ENCODE measurements around the gene C5orf47. TPM values are rescaled to one million over a fixed set of nuclear protein-coding genes. Genes with fewer than 3 reads are reported as not detected.

Gene C5orf47
- total RNA-seq, 1 donor from 2014 or later: not detected

GRCh38 chr5:173960986-173961385, 28.0 kb upstream of the C5orf47 start:
- TF ChIP-seq, protein P1, sequence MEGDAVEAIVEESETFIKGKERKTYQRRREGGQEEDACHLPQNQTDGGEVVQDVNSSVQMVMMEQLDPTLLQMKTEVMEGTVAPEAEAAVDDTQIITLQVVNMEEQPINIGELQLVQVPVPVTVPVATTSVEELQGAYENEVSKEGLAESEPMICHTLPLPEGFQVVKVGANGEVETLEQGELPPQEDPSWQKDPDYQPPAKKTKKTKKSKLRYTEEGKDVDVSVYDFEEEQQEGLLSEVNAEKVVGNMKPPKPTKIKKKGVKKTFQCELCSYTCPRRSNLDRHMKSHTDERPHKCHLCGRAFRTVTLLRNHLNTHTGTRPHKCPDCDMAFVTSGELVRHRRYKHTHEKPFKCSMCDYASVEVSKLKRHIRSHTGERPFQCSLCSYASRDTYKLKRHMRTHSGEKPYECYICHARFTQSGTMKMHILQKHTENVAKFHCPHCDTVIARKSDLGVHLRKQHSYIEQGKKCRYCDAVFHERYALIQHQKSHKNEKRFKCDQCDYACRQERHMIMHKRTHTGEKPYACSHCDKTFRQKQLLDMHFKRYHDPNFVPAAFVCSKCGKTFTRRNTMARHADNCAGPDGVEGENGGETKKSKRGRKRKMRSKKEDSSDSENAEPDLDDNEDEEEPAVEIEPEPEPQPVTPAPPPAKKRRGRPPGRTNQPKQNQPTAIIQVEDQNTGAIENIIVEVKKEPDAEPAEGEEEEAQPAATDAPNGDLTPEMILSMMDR (IDR thresholded peaks at IDR 0.05; ENCODE audit: insufficient read depth, low read depth, low read length): no peak
- no peak for TF ChIP-seq EZH2 (IDR thresholded peaks at IDR 0.05; ENCODE audit: insufficient read depth, low read length)
- Mint-ChIP-seq H3K27ac (ENCODE audit: unreplicated experiment) (no peak overlapping the region), H3K9me3 (ENCODE audit: unreplicated experiment) (no peaks in the 10 kb centered on the region)

DNA sequence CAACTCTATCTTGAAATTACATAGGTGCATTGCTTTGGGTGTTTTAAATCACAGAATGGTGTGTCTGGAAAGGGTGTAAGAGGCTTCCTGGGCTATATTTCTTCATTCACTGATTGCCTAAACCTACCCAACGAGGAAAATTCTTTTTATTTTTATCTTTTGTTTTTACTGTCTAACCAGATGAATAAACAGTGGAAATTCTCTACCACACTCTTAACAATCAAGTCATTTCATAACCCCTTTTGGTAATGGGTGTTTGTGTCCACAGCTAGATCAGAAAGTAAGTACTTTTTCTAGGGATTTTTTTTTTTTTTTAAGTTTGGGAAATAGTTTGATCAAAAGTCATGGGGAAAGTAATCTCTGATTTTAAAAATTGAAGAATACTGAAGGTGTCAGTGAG, 27.6 kb upstream of the C5orf47 start:
- Mint-ChIP-seq H3K4me3 (ENCODE audit: unreplicated experiment) (no peak overlapping the region), H3K9me3 (ENCODE audit: unreplicated experiment) (no peaks in the 10 kb centered on the region), H3K4me1 (ENCODE audit: low read depth, unreplicated experiment) (peaks cover 17% of the 10 kb centered on the region), H3K36me3 (ENCODE audit: low read depth, unreplicated experiment) (peaks cover 3% of the 10 kb centered on the region), H3K27me3 (ENCODE audit: low read depth, unreplicated experiment) (no peaks in the 10 kb centered on the region), H3K27ac (ENCODE audit: unreplicated experiment) (no peak overlapping the region)
- Histone ChIP-seq H3K9ac (ENCODE audit: low read length) (no peak overlapping the region), H2AFZ (ENCODE audit: low read depth, low read length) (no peak overlapping the region), H4K20me1 (ENCODE audit: insufficient read depth, low read length) (no peaks in the 10 kb centered on the region), H3K36me3 (ENCODE audit: insufficient read depth, low read length) (peaks cover 6% of the 10 kb centered on the region), H3K27ac (ENCODE audit: low read depth, low read length) (no peak overlapping the region), H3K27me3 (ENCODE audit: insufficient read depth, low read length) (no peaks in the 10 kb centered on the region), H3K4me1 (ENCODE audit: insufficient read depth, low read length) (peaks cover 14% of the 10 kb centered on the region), H3K4me2 (ENCODE audit: low read length) (no peak overlapping the region), H3K4me3 (ENCODE audit: insufficient read depth, low read depth, low read length) (no peak overlapping the region), H3K9me3 (ENCODE audit: insufficient read depth, low read depth, low read length) (no peaks in the 10 kb centered on the region), H3K79me2 (ENCODE audit: insufficient read depth, low read length) (no peaks in the 10 kb centered on the region)
- TF ChIP-seq, protein P1 (IDR thresholded peaks at IDR 0.05; ENCODE audit: insufficient read depth, low read depth, low read length): no peak
- no peak for TF ChIP-seq EZH2 (IDR thresholded peaks at IDR 0.05; ENCODE audit: insufficient read depth, low read length)
- no peak for DNase-seq (ENCODE audit: low read depth)
- FAIRE-seq: no peak

More at GRCh38 chr5:173960986-173961385, 28.0 kb upstream of the C5orf47 start:
- FAIRE-seq: no peak
- H2AFZ ChIP-seq (ENCODE audit: low read depth, low read length): no peak overlapping the region
- H3K27me3 ChIP-seq (ENCODE audit: insufficient read depth, low read length): no peaks in the 10 kb centered on the region
- DNase-seq (ENCODE audit: low read depth): no peak
- Mint-ChIP-seq H3K4me1 (ENCODE audit: low read depth, unreplicated experiment) (peaks cover 17% of the 10 kb centered on the region), H3K36me3 (ENCODE audit: low read depth, unreplicated experiment) (peaks cover 4% of the 10 kb centered on the region), H3K27me3 (ENCODE audit: low read depth, unreplicated experiment) (no peaks in the 10 kb centered on the region), H3K4me3 (ENCODE audit: unreplicated experiment) (no peak overlapping the region)
- no peak overlapping the region for H3K4me2 ChIP-seq (ENCODE audit: low read length)
- H3K4me1 ChIP-seq (ENCODE audit: insufficient read depth, low read length): peaks cover 14% of the 10 kb centered on the region
- no peaks in the 10 kb centered on the region for H3K9me3 ChIP-seq (ENCODE audit: insufficient read depth, low read depth, low read length)
- no peaks in the 10 kb centered on the region for H3K79me2 ChIP-seq (ENCODE audit: insufficient read depth, low read length)
- H3K27ac ChIP-seq (ENCODE audit: low read depth, low read length): no peak overlapping the region
- no peak overlapping the region for H3K9ac ChIP-seq (ENCODE audit: low read length)
- peaks cover 9% of the 10 kb centered on the region for H3K36me3 ChIP-seq (ENCODE audit: insufficient read depth, low read length)
- H3K4me3 ChIP-seq (ENCODE audit: insufficient read depth, low read depth, low read length): no peak overlapping the region
- no peaks in the 10 kb centered on the region for H4K20me1 ChIP-seq (ENCODE audit: insufficient read depth, low read length)

GRCh38 chr5:173962436-173962972, 26.5 kb upstream of the C5orf47 start:
- no peak overlapping the region for H3K4me3 Mint-ChIP-seq (ENCODE audit: unreplicated experiment)
- H3K27ac Mint-ChIP-seq (ENCODE audit: unreplicated experiment): peak overlapping the region; percentile 56

More at GRCh38 chr5:173962436-173962972, 26.5 kb upstream of the C5orf47 start:
- Histone ChIP-seq H4K20me1 (ENCODE audit: insufficient read depth, low read length) (no peaks in the 10 kb centered on the region), H3K27ac (ENCODE audit: low read depth, low read length) (peak overlapping the region; percentile 85), H3K27me3 (ENCODE audit: insufficient read depth, low read length) (no peaks in the 10 kb centered on the region), H3K36me3 (ENCODE audit: insufficient read depth, low read length) (peaks cover 6% of the 10 kb centered on the region), H2AFZ (ENCODE audit: low read depth, low read length) (no peak overlapping the region), H3K9me3 (ENCODE audit: insufficient read depth, low read depth, low read length) (no peaks in the 10 kb centered on the region), H3K79me2 (ENCODE audit: insufficient read depth, low read length) (no peaks in the 10 kb centered on the region), H3K4me2 (ENCODE audit: low read length) (peak overlapping the region; percentile 90), H3K9ac (ENCODE audit: low read length) (peak overlapping the region; percentile 81), H3K4me1 (ENCODE audit: insufficient read depth, low read length) (peaks cover 14% of the 10 kb centered on the region), H3K4me3 (ENCODE audit: insufficient read depth, low read depth, low read length) (peak overlapping the region; percentile 11)
- no peak for TF ChIP-seq EZH2 (IDR thresholded peaks at IDR 0.05; ENCODE audit: insufficient read depth, low read length)
- TF ChIP-seq, protein P1 (IDR thresholded peaks at IDR 0.05; ENCODE audit: insufficient read depth, low read depth, low read length): no peak
- Mint-ChIP-seq H3K9me3 (ENCODE audit: unreplicated experiment) (no peaks in the 10 kb centered on the region), H3K27me3 (ENCODE audit: low read depth, unreplicated experiment) (no peaks in the 10 kb centered on the region), H3K4me1 (ENCODE audit: low read depth, unreplicated experiment) (peaks cover 18% of the 10 kb centered on the region), H3K36me3 (ENCODE audit: low read depth, unreplicated experiment) (peaks cover 3% of the 10 kb centered on the region)
- FAIRE-seq (peak; percentile 47), DNase-seq (ENCODE audit: low read depth) (no peak)

All from astrocyte (in vitro differentiated cells and primary cell).